Amygdala (tissue), 56 donors: Measurements from ENCODE around the gene CALCOCO1.
"Not testable (repeated sequence)": the region's sequence is repeated elsewhere in the genome, so short reads cannot be mapped to it uniquely, and the experiment has no call there.

Experiments
- DNase-seq, 56 donors: peaks; one replicate each; lab custom pipeline; 2025; lab: John Stamatoyannopoulos, UW

The CALCOCO1 gene, protein sequence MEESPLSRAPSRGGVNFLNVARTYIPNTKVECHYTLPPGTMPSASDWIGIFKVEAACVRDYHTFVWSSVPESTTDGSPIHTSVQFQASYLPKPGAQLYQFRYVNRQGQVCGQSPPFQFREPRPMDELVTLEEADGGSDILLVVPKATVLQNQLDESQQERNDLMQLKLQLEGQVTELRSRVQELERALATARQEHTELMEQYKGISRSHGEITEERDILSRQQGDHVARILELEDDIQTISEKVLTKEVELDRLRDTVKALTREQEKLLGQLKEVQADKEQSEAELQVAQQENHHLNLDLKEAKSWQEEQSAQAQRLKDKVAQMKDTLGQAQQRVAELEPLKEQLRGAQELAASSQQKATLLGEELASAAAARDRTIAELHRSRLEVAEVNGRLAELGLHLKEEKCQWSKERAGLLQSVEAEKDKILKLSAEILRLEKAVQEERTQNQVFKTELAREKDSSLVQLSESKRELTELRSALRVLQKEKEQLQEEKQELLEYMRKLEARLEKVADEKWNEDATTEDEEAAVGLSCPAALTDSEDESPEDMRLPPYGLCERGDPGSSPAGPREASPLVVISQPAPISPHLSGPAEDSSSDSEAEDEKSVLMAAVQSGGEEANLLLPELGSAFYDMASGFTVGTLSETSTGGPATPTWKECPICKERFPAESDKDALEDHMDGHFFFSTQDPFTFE

DNA sequence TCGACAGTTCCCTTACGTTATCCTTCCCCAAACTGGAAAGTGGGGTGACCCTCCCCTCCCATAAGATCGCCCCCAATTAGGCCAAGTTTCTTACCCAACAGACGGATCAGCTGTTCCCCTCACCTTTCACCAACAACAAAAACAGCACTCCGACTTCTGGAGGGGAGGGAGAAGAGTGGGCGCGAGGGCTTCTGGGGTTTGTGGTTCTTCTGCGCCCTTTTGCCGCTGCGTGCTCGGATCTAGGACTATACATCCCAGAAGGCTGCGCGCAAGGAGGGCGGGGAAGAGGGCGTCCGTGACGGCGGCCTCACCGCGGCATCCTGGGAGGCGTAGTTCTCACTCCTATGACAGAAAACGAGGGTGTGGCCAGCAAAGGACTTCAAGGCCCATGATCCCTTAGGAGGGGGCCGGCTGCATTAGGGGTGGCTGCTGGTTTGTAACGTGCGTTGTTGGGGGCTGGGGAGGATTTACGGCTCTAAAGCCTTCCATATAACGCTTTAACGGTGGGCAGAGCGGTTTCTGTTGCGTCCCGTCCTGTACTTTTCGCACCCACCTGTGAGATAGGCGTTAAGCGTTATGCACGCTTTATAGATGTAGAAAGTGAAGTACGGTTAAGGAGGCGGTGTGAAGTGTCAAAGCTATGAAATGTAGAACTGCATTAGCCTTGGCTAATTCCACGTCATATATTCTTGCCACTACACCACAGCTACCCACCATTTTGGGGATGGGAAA lies at the start of gene CALCOCO1:
Gene CALCOCO1 (minus strand): TSS at position 143 of the 732 bp plus-strand sequence. CDS start 2,210 bp downstream, outside the sequence.
- DNase-seq: peak; percentile 47 to 100 (median 98)

DNA sequence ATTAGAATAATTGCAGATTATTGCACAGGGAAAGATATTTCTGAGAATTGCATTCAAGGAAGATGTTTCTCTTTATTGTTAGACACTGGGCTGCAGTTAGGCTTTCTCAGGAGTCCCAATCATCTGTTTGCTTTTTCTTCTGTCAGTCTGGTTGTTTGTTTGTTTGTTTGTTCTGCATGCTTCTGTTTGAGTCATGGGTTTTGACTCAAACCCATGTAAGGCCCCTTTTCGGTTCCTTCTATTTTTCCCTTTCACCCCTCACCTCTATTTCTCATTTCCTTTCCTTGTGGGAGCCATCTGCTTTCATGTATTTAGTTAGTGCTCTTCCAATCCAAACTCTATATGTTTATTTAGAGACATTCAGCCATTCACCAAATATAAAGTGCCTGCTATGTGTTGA lies 49.6 kb upstream of the CALCOCO1 start:
- no peak for DNase-seq

DNA sequence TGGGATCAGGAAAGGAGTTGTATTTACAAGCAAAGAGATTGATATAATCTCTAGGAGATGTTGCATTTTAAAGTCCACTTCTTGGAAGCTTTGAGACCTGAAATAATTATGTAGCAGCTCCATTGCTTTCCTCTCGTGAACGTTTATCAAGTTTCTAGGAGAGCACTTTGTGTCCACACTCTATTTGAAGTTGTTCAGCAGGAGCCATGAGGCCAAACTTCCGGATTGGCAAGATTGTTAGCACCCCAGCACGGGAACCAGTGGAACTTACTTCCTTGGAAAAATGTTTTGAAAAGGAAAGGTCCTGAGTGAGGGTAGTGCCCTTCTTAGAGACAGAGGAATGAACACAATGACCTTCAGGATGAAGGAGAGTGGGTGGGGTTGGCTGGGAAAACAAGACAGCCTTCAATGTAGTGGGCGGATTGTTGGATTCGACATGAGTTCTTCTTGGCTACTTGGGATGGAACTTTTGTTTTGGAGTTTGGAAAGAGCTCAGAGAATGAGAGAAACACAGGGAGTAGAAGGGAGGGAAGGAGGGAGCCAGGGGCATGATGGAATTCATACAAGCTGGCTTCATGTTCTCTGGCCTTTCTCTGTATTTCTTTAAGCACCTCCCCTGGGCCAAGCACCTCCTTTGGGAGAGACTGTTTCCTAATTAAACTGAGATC lies 48.4 kb upstream of the CALCOCO1 start:
- no peak for DNase-seq

DNA sequence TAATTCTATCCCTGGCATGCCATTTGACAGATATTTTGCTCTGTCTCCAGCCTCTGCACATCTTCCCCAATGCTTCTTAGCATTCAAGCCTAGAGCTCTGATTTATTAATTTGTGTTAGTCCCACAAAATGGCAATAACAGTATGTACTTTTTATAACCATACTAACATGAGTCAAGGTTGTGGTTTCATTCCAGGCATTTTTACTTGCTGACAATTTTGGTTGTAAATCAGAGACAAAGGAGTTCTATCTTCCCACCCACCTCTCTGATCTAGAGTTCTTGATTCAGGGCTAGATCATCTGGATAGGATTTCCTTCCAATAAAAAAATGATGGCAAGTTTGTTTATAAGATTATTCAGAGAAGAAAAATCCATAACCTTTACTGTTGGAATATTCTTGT lies 43.0 kb upstream of the CALCOCO1 start:
- DNase-seq: no peak

DNA sequence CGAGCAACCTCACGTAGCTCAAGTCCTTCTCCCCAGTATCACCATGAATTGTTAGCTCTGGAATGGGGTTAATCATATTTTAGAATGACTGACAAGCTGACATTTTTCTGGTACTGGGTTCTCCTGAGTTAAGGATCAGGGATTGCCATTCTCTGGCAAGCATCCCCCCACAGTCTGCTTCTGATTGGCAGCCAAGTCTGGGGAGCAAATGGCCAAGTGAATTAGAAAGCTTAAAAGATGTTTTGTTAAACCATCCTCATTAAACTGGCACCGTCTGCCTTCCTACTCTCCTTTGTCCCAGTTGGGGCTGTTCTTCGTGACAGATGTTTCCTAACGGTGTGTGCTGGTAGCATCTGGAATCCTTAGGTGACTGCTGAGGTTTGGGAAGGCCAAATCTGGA lies 41.7 kb upstream of the CALCOCO1 start:
- no peak for DNase-seq

DNA sequence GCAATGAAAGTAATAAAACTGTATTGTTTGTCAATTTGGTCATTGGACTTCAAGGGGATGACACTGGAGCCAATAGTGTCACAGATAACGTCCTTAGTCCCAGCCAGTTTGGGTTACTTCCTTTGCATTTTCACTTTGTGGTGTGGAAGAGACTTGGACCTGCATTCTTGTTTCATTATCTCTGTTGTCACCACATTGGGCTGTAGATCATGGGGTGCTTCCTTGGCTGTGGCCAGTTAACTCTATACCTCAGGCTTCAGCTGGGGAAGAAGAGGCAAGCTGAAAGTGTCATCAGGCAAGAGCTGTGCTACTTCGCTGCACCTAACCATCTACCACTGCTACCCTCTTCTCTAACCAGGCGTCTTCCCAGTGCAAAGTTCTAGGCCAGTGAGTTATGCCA lies 39.6 kb upstream of the CALCOCO1 start:
- DNase-seq: no peak

DNA sequence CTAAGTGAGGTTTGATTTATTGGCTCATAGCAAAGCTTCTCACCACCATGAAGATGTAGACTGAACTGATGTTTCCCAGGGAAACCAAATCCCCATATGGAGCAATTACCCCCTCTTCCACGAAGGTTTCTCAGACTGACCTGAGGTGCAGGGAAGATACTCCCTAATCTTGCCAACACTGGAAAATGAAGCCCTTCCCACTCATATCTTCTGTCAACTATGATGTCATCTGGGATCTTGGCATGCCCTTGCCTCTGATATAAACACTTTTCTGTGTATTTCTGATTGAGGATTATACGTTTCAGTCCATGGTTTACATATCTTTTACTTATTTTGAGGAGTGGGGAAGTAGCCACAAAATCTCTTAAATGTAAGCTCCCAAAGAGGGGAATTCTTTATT lies 38.6 kb upstream of the CALCOCO1 start:
- DNase-seq: no peak

DNA sequence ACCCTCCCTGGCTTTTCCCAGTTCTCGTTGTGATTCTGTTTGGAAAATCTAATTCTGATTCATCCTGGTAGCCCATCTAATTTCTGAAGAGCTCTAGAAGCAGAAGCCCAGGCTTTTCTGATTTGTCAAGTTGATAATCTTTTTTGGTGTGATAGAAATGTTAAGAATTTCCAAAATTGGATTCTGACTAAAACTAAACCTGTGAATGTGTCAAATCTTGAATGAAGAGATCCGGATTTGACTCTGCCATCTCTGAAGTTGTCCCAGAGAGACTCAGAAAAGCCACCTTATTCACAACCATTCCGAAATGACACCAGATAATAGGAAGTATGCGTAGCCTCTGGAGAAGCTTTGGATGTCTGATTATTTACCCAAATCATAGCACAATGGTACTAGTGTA lies 37.4 kb upstream of the CALCOCO1 start:
- no peak for DNase-seq

DNA sequence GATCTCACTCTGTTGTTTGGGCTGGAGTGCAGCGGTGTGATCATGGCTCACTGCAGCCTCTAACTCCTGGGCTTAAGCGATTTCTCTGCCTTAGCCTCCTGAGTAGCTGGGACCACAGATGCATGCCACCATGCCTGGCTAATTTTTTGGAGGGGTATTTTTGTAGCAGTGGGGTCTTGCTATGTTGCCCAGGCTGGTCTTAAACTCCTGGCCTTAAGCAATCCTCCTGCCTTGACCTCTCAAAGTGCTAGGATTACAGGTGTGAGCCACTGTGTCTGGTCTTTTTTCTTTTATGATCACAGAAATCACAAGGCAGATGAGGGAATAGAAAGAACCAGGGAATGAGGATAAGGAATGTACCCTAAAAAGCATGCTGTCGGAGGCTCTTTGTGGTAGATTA lies 35.5 kb upstream of the CALCOCO1 start:
- not testable (repeated sequence) for DNase-seq

DNA sequence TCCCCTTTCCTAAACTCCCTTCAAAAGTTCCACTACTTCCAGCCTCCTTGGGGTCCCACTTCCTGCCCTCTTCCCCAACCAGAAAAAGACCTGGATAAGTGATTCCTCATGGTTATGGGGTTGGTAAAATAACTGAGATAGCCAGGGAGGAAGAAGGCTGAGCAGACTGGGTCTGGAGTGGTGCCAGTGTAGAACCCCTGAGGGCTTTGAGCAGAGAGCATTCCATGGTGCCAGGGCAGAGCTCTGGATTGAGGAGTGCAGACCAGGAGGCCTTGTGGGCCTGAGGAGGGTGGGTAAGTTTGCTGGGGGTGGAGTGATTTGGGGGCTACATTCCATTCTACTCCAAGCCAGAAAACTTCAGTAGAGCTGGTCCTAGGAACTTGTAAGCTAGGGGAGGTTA lies 34.1 kb upstream of the CALCOCO1 start:
- DNase-seq: no peak

DNA sequence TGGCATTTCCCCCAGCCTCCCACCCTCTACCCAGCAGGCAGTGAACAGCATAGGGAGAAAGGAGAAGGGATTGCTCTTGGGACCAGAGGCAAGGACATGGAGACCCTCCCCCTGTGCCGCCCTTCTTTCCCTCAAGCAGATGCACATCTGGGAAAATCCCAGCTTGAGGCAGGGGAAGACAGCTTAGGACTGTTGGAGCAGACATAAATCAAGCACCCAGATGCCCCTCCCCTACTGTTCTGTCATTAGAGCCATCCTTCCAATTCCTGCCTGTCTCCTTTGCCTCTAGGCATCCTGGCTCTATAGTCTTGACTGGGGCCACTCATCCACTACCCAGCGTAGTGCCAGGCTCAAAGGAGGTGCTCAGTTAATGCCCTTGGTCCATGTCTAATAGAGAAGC lies 32.0 kb upstream of the CALCOCO1 start:
- DNase-seq: no peak

DNA sequence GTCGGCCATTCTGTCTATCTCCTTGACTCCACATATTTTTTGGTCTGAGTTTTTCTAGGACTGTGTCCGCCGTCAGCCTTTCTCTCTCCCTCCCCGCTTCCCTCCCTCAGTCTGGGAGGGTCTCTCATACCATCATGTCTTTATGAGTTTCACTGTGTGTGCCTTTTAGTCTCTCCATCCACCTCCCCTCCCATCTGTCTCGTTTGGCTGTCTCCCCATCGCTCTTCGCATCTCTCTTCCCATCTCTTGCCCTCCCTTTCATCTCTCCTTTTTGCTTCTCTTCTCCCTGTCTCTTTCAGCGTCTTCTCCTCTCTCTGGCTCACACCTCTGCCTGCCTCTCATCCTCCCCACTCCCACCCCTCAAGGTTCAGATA lies 31.5 kb upstream of the CALCOCO1 start:
- no peak for DNase-seq

DNA sequence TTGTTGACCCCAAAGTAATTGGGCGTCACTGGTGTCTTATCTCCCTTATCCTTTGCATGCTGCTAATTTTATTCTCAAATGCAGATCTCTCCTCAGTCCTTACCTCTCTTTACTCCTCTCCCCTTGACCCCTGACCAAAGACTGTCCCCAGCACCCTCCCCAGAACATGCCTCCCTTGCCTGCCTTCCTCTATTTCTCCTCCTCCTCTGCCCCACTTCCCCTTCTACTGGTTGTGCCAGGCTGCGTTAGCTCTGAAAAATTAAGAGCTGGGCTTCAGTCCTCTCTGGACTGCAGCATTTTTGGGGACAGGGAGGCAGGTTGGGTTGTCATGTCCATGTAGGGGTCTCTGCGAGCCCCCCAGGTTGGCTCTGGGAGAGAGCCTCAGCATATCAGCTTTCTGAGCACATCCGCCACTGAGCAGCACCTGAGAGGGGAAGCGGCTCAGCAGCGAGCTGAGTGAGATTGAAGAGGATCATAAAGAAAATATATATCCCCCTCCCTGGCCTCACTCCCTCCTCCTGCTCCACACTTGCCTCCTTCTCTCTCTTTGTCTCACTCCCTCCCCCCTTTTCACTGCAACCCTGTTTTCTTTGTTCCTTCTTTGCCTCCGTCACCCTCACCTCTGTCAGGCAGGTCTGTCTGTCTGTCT lies 31.0 kb upstream of the CALCOCO1 start:
- DNase-seq: no peak

DNA sequence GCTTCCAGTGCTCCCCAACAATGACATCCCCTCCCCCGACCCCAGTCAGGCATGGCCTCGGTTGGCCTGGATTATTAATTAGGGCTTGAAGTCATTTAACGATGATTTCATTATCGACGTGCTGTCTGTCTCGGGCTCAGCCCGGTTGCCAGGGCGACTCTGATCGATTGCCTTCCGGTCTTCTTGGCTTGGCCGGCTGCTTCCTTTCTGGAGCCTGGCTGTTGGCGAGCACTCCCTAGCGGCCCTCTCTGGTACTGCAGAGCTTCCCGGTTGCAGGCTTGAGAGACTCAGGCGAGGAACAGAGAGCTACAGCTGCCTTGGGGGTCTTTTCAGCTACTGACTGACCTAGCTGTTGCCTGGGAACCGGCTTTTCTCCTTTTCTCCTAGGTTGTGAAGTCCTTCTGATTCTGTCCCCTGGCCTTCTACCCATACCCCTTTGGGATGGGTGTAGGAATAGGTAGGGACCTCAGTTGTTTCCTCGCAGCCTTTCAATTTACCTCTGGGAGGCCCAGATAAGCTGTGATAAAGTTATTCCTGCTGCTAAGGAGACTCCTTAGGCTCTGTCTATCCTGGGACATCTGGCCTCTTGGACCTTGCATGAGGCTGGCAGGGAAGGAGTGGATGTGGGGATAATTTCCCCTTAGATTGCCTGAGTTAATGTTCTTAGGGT lies 30.0 kb upstream of the CALCOCO1 start:
- DNase-seq: peak in 49 of 56 donors; percentile 14 to 88 (median 56)

DNA sequence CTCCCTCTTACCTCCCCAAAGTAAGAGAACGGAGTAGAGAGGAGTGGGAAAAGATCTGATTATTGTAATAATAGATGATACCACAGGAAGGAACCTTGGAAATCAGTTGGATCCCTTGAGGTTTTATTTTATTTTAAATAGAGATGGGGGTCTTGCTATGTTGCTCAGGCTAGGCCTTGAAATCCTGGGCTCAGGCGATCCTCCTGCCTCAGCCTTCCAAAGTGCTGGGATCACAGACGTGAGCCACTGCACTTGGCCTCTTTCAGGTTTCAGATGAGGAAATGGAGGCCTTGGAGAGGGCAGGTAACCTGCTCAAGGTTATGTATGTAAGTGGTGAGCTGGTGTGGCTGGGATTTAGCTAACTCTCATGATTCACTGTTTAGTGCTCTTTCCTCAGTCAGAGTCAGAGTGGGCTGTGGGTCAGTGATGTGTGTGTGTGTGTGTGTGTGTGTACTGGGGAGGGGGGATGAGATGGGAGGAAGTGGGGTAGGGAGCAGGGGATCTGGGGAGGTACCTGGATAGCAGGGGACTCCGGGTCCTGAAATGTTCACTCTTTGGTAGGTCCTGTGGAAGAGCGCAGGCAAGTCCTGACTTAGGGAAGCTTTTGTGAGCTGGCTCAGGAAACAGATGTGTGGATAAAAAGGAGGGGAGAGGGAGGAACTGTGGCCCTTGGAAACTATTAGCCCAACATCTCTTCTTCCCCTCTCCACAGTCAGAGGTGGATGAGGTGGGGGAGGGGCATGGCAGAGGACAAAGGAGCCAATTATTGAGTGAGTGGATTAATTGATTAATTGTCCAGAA lies 29.2 kb upstream of the CALCOCO1 start:
- DNase-seq: no peak

DNA sequence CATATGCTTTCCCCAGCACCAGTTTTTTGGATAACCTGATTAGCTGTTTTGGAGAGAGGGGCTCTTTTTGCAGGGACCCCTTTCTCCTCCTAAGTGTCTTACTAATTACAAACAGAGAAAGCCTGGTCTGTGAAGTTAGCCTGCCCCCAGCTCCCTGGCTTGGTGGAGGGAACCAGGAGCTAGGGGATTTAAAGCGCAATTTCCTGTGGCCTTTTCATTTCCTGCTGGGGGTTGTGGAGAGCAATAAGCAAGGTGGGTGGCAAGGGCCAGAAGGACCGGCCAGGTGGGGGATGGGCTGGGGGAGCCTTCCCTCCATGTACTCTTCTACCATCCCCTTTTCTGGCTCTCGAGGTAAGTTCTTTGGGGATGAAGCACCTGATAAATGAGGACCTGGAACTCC lies 28.6 kb upstream of the CALCOCO1 start:
- no peak for DNase-seq

DNA sequence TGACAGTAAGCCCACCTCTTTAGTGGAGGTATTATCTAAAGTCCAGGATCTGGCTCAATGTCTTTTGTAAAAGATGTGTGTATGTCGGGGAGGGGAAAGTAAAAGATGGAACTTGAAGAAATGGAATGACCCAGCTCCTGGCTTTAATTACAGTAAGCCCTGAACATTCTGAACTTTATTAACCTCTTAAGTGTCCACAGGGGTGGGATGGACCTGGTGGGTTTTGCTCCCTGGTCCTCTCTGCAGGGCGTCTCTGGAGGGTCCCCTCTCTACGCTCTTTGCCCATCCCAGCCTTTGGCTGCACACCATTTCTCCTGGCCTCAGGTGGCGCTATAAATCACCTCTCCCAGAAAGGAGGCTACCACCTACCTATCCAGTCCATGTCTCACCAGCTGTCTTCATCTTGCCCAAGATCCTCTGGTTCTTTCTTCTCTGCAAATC lies 28.2 kb upstream of the CALCOCO1 start:
- no peak for DNase-seq

DNA sequence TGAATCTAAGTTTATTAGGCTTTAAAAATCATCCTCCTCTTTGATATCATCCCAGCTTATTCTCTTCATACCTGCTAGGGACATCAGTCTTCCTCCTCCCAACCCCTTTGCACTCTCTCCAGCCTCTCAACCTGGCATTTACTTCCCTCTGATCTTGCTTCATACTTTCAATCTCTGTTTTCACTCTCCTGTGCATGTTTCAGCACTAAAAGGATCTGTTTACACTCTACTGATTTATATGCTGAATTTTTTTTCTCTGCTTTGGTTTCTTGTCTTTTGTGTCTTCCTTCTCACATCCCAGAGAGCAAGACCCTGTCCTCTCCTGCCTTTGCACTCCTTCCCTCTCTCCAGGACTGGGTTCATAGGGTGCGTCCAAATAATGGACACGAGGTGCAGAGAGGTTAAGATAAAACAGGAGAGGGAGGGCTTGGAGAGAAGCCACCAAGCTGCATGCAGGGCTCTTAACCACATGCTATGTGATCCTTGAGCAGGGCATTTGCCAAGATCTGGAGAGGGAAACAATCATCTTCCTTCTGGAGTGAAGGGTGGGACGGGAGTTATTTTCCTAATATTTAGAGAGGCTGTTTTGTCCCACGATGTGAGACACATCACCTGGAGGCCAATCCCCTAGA lies 27.5 kb upstream of the CALCOCO1 start:
- DNase-seq: no peak
